DMS 273 treated with DMSO at 0.1 percent for 48 hours (cell line): ENCODE measurements around the gene ZNF469.

Experiments used
- DNase-seq: peaks from one replicate; lab custom pipeline; 2025; lab: John Stamatoyannopoulos, UW

ZNF469 gene

GRCh38 chr16:88377961-88378360, 4.8 kb upstream of the ZNF469 start:
- DNase-seq = no peak

- no peak for DNase-seq
Measured at GRCh38 chr16:88378401-88378800, 4.4 kb upstream of the ZNF469 start.

DNA sequence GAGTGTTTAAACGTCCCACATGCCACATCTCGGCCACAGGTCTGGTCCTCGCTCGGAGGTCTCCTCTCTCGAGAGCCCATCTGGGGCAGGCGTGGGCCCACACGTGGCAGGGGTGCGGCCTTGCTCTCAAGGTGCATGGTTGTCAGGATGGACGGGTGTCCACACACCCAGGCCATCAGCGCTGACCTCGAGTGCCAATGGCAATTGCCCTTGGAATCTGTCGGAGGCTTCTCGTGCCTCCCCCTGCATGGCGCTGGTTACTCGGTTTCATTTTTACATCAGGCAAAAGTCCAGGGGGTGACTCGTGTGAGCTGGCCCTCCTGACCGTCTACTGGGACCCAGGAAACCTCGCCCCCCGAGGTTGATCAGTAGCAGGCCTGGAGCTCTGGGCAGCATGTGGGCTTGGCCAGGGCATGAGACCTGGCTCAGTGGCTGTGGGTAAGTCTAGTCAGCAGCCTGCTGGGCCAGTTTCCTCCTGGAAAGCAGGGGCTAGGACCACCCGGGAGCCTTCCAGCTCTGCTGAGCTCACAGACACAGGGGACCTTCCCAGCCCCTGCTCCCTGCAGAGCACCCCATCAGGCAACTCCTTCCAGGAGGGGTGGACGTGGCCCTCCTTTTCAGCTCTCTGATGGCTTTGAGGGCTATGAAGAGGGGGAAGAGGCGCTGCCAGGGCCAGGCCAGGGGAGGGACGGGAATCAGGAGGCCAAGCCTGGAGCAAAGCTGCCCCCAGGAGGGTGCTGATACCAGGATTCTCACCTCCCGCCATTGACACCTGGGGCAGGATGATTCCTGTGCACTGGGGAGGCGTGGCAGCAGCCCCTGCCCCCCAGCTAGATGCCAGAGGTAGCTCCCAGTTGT, 3.7 kb upstream of the ZNF469 start:
- DNase-seq = no peak

DNA sequence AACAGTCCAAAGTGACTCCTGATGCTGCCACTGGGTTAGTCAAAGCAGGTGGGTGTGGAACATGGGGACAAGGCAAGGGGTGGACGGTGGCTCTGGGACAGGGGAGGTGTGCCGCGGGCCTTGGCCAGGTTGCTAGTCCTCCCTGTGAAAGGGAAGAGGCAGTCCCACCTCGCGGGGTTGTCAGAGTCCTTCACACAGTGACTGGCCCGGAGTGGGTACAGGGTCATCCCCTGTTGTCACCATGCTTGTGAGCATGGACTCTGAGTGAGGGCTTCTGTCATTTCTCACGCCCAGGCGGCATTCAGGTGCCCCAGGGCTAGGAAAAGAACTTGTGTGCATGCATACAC, 3.1 kb upstream of the ZNF469 start:
- no peak for DNase-seq

DNA sequence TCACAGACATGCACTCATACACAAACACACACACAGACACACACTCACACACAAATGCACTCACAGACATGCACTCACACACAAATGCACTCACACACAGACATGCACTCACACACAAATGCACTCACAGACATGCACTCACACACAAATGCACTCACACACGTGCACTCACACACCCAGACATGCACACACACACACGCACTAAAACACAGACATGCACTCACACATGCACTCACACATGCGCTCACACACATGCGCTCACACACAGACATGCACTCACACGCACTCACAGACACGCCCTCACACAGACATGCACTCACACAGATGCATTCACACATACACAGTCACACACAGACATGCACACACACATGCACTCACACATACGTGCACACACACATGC, 2.7 kb upstream of the ZNF469 start:
- DNase-seq = no peak

- DNase-seq = no peak
Measured at GRCh38 chr16:88380619-88381018, 2.1 kb upstream of the ZNF469 start.

GRCh38 chr16:88381820-88382451, 823 bp upstream of the ZNF469 start:
- no peak for DNase-seq

DNA sequence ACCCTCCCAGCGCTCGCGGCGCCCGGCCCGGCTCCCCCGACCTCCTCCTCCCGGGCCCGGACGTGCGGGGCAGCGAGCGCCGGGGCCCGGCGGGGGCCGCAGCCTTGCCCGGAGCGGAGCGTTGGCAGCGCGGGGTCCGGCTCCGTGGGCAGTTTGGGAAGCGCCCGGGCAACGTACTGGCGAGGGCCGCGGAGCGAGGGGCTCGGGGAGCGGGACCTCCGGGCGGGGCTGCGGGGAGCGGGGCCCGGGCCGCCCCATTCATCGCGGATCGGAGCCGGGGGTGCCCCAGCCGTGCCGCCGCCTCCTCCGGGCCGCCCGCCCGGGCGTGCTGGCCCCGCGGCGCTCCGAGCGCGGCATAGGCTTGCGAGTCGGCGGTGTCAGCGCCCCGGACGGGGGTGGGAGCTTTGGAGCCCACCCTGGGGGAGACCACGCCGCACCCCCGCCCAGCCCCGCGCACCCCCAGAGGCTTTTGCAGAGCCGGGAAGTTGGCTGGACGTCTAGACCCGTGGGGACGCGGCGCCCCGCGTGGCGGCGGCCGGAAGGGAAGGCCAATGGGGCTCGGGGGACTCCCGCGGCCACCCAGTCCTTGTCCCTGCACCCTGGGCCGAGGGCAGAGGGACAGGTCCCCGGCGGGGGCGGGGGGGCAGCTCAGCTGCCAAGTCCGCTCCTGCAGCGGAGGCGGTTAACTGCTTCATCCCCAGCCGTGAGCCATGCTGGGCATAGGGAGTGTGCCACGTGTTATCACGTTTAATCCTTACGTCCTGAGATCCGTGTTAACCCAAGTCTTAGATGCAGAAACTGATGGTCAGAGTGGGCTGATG, 852 bp downstream of the ZNF469 start:
- no peak for DNase-seq

- no peak for DNase-seq
Measured at GRCh38 chr16:88384222-88385111, 1.7 kb downstream of the ZNF469 start.

- DNase-seq = no peak
Measured at GRCh38 chr16:88385112-88385594, 2.4 kb downstream of the ZNF469 start.

- DNase-seq = no peak
Measured at GRCh38 chr16:88385831-88386815, 3.4 kb downstream of the ZNF469 start.

DNA sequence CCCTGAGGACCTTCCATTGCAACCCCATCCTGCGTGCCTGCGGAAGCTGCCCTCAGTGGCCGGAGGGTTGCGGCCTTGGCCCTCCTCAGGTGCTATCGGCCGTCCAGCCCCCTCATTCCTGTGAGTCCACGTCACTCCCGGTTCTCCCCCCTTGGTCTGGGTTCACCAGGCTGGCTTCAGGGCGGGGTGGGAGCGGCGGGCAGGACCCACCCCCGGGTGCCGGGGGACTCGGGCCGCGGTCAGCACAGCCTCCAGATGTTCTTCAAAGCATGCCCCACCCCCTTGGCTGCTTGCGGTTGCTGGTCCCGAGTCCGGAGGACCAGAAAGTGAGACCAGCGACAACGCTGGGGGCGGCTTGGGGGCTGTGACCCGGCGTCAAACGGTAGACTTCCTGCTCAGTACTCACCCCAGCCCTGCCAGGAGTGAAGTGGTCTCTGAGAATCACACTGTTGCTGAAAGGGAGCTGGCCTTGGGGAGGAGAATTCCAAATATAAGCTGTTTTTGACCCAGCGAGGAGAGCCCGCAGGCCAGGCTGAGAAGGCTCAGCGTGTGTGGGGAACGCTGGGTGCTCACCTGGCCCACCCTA, 4.5 kb downstream of the ZNF469 start:
- no peak for DNase-seq

DNA sequence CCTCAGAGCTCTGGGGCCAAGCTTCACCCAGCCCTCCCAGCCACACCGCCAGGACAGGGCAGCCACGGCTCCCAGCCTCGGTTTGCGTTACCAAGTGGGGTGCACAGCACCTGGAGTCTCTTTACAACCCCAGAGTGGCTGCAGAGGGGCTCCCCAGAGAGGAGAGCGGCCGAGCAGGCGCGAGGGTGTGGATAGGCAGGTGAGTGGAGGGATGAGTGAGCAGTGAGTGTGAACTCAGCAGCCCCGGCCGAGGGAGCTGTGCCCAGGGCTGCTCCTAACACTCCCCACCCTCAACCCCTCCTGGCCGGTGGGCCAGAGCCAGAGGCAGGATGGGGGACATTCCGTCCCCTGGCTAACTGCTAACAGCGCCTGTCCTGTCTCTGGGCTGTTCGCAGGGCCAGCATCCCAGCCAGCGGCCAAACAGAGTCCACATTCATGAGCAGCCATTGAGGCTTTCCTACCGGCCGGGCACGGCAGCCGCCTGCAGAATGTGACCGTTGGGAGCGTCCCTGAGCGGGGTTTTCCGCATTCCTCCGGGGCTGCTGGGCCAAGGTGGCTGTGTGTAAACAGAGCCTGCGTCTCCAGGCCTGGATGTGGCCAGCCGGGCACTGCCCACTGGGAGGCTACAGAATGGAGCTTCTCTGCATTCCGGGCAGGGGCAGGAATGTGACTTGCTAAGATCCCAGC, 5.3 kb downstream of the ZNF469 start:
- DNase-seq = no peak

GRCh38 chr16:88389191-88389590, 6.4 kb downstream of the ZNF469 start:
- no peak for DNase-seq

GRCh38 chr16:88389621-88390160, 6.9 kb downstream of the ZNF469 start:
- DNase-seq = no peak

DNA sequence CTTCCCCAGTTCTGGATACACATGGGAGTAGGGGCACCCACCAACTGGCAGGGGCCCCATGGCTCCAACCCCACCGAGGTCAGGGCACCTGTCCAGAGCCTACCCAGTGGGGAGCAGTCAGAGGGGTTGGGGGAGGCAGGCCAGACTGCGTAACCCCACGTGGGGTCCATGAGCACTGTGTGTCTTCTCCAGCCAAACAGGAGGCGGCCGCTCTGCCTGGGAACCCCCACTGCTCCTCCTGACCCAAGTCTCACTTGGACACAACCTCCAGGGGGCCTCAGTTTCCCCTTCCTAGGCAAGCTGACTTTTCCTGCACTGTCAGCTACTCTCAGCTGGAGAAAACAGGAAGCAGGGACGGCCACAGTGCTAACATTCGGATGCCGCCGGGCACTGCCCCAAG, 7.5 kb downstream of the ZNF469 start:
- no peak for DNase-seq

GRCh38 chr16:88390735-88391134, 8.0 kb downstream of the ZNF469 start:
- no peak for DNase-seq

DNA sequence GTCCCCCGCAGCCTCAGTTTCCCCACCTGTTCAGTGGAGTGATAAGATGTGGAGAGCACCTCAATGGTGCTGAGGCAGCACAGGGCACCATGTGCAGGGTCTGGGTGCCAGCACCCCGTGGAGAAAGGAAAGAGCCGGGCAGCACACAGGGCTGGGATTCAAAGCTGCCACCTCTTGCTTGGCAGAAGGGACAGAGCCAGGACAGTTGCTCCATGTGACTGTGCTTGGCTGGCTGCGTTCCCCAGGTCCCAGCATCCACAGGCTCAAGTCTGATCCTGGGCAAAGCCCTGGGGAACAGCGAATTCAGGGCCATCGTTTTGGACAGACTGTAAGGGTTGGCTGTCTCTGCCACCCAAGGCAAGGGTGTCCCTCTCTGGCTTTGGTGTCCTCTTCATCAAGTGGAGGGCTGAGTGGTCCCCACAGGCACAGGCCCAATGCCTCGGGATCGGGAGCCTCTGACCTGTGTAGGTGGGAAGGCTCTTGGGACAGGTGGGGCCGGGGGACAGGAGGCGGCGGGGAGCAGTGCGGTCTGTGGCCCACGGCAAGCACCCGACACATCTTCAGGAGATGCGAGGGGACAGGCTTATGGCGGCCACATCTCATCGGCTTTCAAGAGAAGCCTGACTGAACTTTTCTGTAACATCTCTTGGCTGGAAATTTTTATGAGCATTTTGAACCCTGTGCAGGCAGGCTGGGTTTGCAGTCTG, 8.5 kb downstream of the ZNF469 start:
- no peak for DNase-seq

- DNase-seq = no peak
Measured at GRCh38 chr16:88392111-88392510, 9.4 kb downstream of the ZNF469 start.
